ENCODE measurements around the gene ERVK3-1.
A peak's percentile ranks its signal among the peaks of the same experiment; 100 is the strongest.

The ERVK3-1 gene

GRCh38 chr19:58275564-58275963 lies 29.6 kb upstream of the ERVK3-1 start:
- Histone ChIP-seq H3K27ac (no peak overlapping the region), H3K4me3 (0 out of 20 replicates have a peak overlapping the region, but pooled peaks of 1 of the 10 experiments have one; percentile 7), H3K4me2 (no peak overlapping the region), H3K9me3 (replicated peaks in 1 of 11) (peaks cover 75 to 88% (median 81%) of the 10 kb centered on the region in 11 experiments), H3K4me1 (peaks cover 18 to 29% (median 24%) of the 10 kb centered on the region in 10 experiments), H4K20me1 (peaks cover 0 to 1% (median 0%) of the 10 kb centered on the region in 11 experiments; a peak in 2 of 22 replicates), H3K9ac (no peak overlapping the region), H3K36me3 (peaks cover 64 to 79% (median 74%) of the 10 kb centered on the region in 11 experiments), H3K27me3 (no peaks in the 10 kb centered on the region)
- no peak for TF ChIP-seq Cebpa-rat (IDR thresholded peaks at IDR 0.05)

GRCh38 chr19:58277197-58277596 lies 28.0 kb upstream of the ERVK3-1 start:
- H3K4me2 ChIP-seq = peak overlapping the region; percentile 63 to 89 (median 78)
- peak overlapping the region in 3 of 11 experiments; percentile 89 to 94 (median 92); a peak in 2 of 22 replicates for H3K27ac ChIP-seq
- H3K4me1 ChIP-seq = peaks cover 18 to 35% (median 27%) of the 10 kb centered on the region in 10 experiments
- peaks cover 75 to 88% (median 81%) of the 10 kb centered on the region in 11 experiments for H3K9me3 ChIP-seq (replicated peaks in 1 of 11)
- peak overlapping the region in 9 of 10 experiments; percentile 77 to 99 (median 91); a peak in 14 of 20 replicates for H3K4me3 ChIP-seq
- H4K20me1 ChIP-seq = peaks cover 0 to 12% (median 0%) of the 10 kb centered on the region in 11 experiments; a peak in 5 of 22 replicates
- peaks cover 64 to 79% (median 74%) of the 10 kb centered on the region in 11 experiments for H3K36me3 ChIP-seq
- no peak for TF ChIP-seq Cebpa-rat (IDR thresholded peaks at IDR 0.05)
- H3K9ac ChIP-seq = peak overlapping the region in 3 of 11 experiments; percentile 22 to 95 (median 88); a peak in 2 of 22 replicates
- no peaks in the 10 kb centered on the region for H3K27me3 ChIP-seq

GRCh38 chr19:58277748-58278540 lies 27.2 kb upstream of the ERVK3-1 start:
- Histone ChIP-seq H3K9me3 (replicated peaks in 1 of 11) (peaks cover 75 to 88% (median 81%) of the 10 kb centered on the region in 11 experiments), H3K36me3 (peaks cover 64 to 79% (median 74%) of the 10 kb centered on the region in 11 experiments), H3K4me2 (peak overlapping the region; percentile 63 to 89 (median 78)), H3K27me3 (no peaks in the 10 kb centered on the region), H3K4me3 (peak overlapping the region; percentile 77 to 99 (median 90)), H3K27ac (peak overlapping the region; percentile 80 to 97 (median 93)), H4K20me1 (peaks cover 0 to 19% (median 0%) of the 10 kb centered on the region in 11 experiments; a peak in 5 of 22 replicates), H3K9ac (peak overlapping the region; percentile 88 to 99 (median 95)), H3K4me1 (peaks cover 18 to 35% (median 27%) of the 10 kb centered on the region in 10 experiments)
- no peak for TF ChIP-seq Cebpa-rat (IDR thresholded peaks at IDR 0.05)

- Histone ChIP-seq H3K9ac (peak within 1 kb of the TSS; percentile 88 to 99 (median 95)), H3K4me3 (peak within 1 kb of the TSS; percentile 77 to 99 (median 90)), H3K27me3 (no peaks in the 10 kb centered on the region), H3K4me1 (peaks cover 18 to 35% (median 27%) of the 10 kb centered on the region in 10 experiments), H3K4me2 (peak within 1 kb of the TSS; percentile 88 to 100 (median 95)), H3K27ac (peak within 1 kb of the TSS; percentile 89 to 97 (median 93)), H3K36me3 (peaks cover 64 to 79% (median 74%) of the 10 kb centered on the region in 11 experiments), H4K20me1 (peaks cover 0 to 25% (median 0%) of the 10 kb centered on the region in 11 experiments; a peak in 5 of 22 replicates), H3K9me3 (replicated peaks in 1 of 11) (peaks cover 75 to 88% (median 81%) of the 10 kb centered on the region in 11 experiments)
- no peak for TF ChIP-seq Cebpa-rat (IDR thresholded peaks at IDR 0.05)
Observed at GRCh38 chr19:58278541-58279041, 26.6 kb upstream of the ERVK3-1 start, which contains the start of gene ZNF8. TSS of gene ZNF8 (plus strand) at chr19:58278955. CDS start at chr19:58279082, 127 bp downstream.

- Histone ChIP-seq H3K27me3 (no peaks in the 10 kb centered on the region), H3K4me3 (peak overlapping the region; percentile 77 to 99 (median 90)), H4K20me1 (peaks cover 0 to 30% (median 0%) of the 10 kb centered on the region in 11 experiments; a peak in 6 of 22 replicates), H3K36me3 (peaks cover 64 to 79% (median 74%) of the 10 kb centered on the region in 11 experiments), H3K4me2 (peak overlapping the region; percentile 88 to 100 (median 95)), H3K9me3 (replicated peaks in 1 of 11) (peaks cover 75 to 88% (median 81%) of the 10 kb centered on the region in 11 experiments), H3K27ac (peak overlapping the region; percentile 89 to 97 (median 93)), H3K9ac (peak overlapping the region; percentile 88 to 99 (median 95)), H3K4me1 (peaks cover 18 to 35% (median 27%) of the 10 kb centered on the region in 10 experiments)
- no peak for TF ChIP-seq Cebpa-rat (IDR thresholded peaks at IDR 0.05)
Observed at GRCh38 chr19:58279042-58279924, 25.9 kb upstream of the ERVK3-1 start.

GRCh38 chr19:58279925-58280316 lies 25.3 kb upstream of the ERVK3-1 start:
- peaks cover 0 to 37% (median 0%) of the 10 kb centered on the region in 11 experiments; a peak in 7 of 22 replicates for H4K20me1 ChIP-seq
- H3K9me3 ChIP-seq (replicated peaks in 1 of 11) = peaks cover 75 to 88% (median 81%) of the 10 kb centered on the region in 11 experiments
- H3K27ac ChIP-seq = peak overlapping the region in 2 of 11 experiments; percentile 89 to 93; a peak in 4 of 22 replicates
- H3K27me3 ChIP-seq = no peaks in the 10 kb centered on the region
- peaks cover 64 to 79% (median 74%) of the 10 kb centered on the region in 11 experiments for H3K36me3 ChIP-seq
- H3K4me2 ChIP-seq = peak overlapping the region; percentile 88 to 100 (median 95)
- H3K4me3 ChIP-seq = peak overlapping the region; percentile 77 to 99 (median 90)
- peak overlapping the region in 9 of 11 experiments; percentile 88 to 99 (median 95); a peak in 17 of 22 replicates for H3K9ac ChIP-seq
- H3K4me1 ChIP-seq = peaks cover 18 to 35% (median 27%) of the 10 kb centered on the region in 10 experiments
- TF ChIP-seq Cebpa-rat (IDR thresholded peaks at IDR 0.05) = no peak

GRCh38 chr19:58284199-58284598 lies 21.0 kb upstream of the ERVK3-1 start:
- H3K36me3 ChIP-seq = peaks cover 87 to 97% (median 94%) of the 10 kb centered on the region in 11 experiments
- peaks cover 94 to 100% (median 98%) of the 10 kb centered on the region in 11 experiments for H3K9me3 ChIP-seq (replicated peaks in 1 of 11)
- H3K27ac ChIP-seq = no peak overlapping the region
- no peak overlapping the region for H3K9ac ChIP-seq
- H3K27me3 ChIP-seq = no peaks in the 10 kb centered on the region
- H3K4me2 ChIP-seq = no peak overlapping the region
- no peak overlapping the region for H3K4me3 ChIP-seq
- peaks cover 0 to 50% (median 0%) of the 10 kb centered on the region in 11 experiments; a peak in 9 of 22 replicates for H4K20me1 ChIP-seq
- peaks cover 10 to 19% (median 14%) of the 10 kb centered on the region in 10 experiments; a peak in 19 of 20 replicates for H3K4me1 ChIP-seq
- no peak for TF ChIP-seq Cebpa-rat (IDR thresholded peaks at IDR 0.05)

- H3K9me3 ChIP-seq (replicated peaks in 1 of 11) = peaks cover 100% of the 10 kb centered on the region in 11 experiments
- peaks cover 0 to 13% (median 0%) of the 10 kb centered on the region in 11 experiments; a peak in 6 of 22 replicates for H4K20me1 ChIP-seq
- no peak overlapping the region for H3K4me2 ChIP-seq
- TF ChIP-seq Cebpa-rat (IDR thresholded peaks at IDR 0.05) = no peak
- no peak overlapping the region for H3K27ac ChIP-seq
- peak overlapping the region in 5 of 10 experiments; percentile 3 to 31 (median 11); a peak in 2 of 20 replicates for H3K4me3 ChIP-seq
- no peak overlapping the region for H3K9ac ChIP-seq
- no peaks in the 10 kb centered on the region; a peak in 2 of 20 replicates for H3K4me1 ChIP-seq
- no peaks in the 10 kb centered on the region for H3K27me3 ChIP-seq
- peaks cover 100% of the 10 kb centered on the region in 11 experiments for H3K36me3 ChIP-seq
Observed at GRCh38 chr19:58291943-58292342, 13.2 kb upstream of the ERVK3-1 start.

Data from BLaER1 treated with 17β-estradiol and CSF1 and Interleukin-3, amounts not matched to agents 10 nM and 100 nM (cell line).